Nephron progenitor cell (in vitro differentiated cells): ENCODE results near the gene MRPL19.

Source experiments
- DNase-seq: peaks from one replicate; pipeline ENCODE4 v3.0.0; 2021
- H3K27ac Mint-ChIP-seq: 2 replicates; pipeline ENCODE4 v1.8.0; 2021; ENCODE audit warnings: mild to moderate bottlenecking, moderate library complexity, mixed read lengths
- H3K27me3 Mint-ChIP-seq: 2 replicates; pipeline ENCODE4 v1.8.0; 2021; ENCODE audit warnings: mild to moderate bottlenecking, low read depth, mixed read lengths; ENCODE audit not compliant: poor library complexity
- H3K36me3 Mint-ChIP-seq: 2 replicates; pipeline ENCODE4 v1.8.0; 2021; ENCODE audit warnings: low read depth, mixed read lengths
- H3K4me1 Mint-ChIP-seq: 2 replicates; pipeline ENCODE4 v1.8.0; 2021; ENCODE audit warnings: mixed read lengths
- H3K4me3 Mint-ChIP-seq: 2 replicates; pipeline ENCODE4 v1.8.0; 2021; ENCODE audit warnings: mild to moderate bottlenecking, moderate library complexity, mixed read lengths
- H3K9me3 Mint-ChIP-seq: 2 replicates; pipeline ENCODE4 v1.8.0; 2021; ENCODE audit warnings: mild to moderate bottlenecking, moderate library complexity, mixed read lengths
- TF ChIP-seq, protein P1 (sequence below): fragments of 200-600 bp; sonication (generic); IDR thresholded peaks from 2 replicates; pipeline ENCODE4 v1.5.0; 2021; ENCODE audit warnings: antibody characterized with exemption

The MRPL19 gene

DNA sequence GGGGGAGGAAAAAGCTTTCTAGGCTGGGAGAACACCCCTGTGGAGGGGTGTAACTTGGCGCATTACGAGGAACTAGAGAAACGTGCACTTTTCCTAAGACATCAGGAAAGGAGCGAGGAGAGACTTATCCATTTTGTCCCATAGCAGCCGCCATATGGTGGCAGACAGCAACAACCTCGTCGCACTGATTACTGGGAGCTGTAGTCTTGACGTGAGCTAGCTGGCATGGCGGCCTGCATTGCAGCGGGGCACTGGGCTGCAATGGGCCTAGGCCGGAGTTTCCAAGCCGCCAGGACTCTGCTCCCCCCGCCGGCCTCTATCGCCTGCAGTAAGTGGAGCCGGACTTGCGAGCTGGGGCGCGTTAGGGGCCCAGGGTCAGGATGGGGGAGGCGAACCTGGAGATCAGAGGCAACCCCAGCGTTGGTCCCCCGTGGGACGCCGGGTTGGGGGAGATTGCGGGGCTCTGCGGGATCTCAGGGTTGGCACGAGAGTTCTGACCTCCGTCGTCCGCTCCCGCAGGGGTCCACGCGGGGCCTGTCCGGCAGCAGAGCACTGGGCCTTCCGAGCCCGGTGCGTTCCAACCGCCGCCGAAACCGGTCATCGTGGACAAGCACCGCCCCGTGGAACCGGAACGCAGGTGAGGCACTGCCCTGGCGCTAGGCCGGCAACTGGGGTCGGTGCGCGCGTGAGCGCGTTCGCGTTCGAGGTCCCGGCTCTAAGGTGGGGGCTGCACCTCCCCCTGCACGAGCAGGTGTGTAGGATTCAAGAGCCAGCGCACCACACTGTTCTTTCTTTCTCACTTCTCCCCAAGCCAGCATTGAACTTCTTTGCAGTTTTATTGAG lies at the start of gene MRPL19:
Gene MRPL19 (plus strand): TSS at position 201 of the 843 bp plus-strand sequence. CDS start 25 bp downstream, at position 226.
- TF ChIP-seq, protein P1, sequence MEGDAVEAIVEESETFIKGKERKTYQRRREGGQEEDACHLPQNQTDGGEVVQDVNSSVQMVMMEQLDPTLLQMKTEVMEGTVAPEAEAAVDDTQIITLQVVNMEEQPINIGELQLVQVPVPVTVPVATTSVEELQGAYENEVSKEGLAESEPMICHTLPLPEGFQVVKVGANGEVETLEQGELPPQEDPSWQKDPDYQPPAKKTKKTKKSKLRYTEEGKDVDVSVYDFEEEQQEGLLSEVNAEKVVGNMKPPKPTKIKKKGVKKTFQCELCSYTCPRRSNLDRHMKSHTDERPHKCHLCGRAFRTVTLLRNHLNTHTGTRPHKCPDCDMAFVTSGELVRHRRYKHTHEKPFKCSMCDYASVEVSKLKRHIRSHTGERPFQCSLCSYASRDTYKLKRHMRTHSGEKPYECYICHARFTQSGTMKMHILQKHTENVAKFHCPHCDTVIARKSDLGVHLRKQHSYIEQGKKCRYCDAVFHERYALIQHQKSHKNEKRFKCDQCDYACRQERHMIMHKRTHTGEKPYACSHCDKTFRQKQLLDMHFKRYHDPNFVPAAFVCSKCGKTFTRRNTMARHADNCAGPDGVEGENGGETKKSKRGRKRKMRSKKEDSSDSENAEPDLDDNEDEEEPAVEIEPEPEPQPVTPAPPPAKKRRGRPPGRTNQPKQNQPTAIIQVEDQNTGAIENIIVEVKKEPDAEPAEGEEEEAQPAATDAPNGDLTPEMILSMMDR = no peak
- Mint-ChIP-seq H3K4me1 (peaks cover 10% of the 10 kb centered on the region), H3K27ac (peak within 1 kb of the TSS; percentile 91), H3K4me3 (peak within 1 kb of the TSS; percentile 93), H3K9me3 (peaks cover 4% of the 10 kb centered on the region), H3K36me3 (peaks cover 49% of the 10 kb centered on the region), H3K27me3 (no peaks in the 10 kb centered on the region)
- DNase-seq = peak; percentile 72

DNA sequence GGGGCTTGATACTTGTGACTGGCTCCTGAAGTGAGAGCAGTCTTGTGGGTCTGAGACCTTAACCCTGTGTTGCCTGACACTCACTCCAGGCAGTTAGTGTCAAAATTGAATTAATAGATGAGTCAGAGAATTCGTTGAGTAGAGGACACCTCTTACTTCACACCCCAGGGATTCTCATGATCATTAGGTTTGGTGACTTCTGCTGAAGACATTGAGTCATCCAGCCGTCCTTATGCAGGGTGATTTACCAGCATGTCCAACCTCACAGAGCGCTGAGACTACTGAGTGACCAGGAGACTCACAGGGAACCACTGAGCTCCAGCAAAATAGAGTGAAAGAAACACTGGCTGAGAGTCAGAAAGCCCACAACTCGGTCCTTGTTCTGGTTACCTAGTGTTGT lies 49.8 kb upstream of the MRPL19 start:
- no peak for DNase-seq
- Mint-ChIP-seq H3K36me3 (no peaks in the 10 kb centered on the region), H3K4me3 (no peak overlapping the region), H3K4me1 (peaks cover 17% of the 10 kb centered on the region), H3K27ac (no peak overlapping the region), H3K27me3 (peaks cover 3% of the 10 kb centered on the region), H3K9me3 (no peaks in the 10 kb centered on the region)
- TF ChIP-seq, protein P1 = no peak

DNA sequence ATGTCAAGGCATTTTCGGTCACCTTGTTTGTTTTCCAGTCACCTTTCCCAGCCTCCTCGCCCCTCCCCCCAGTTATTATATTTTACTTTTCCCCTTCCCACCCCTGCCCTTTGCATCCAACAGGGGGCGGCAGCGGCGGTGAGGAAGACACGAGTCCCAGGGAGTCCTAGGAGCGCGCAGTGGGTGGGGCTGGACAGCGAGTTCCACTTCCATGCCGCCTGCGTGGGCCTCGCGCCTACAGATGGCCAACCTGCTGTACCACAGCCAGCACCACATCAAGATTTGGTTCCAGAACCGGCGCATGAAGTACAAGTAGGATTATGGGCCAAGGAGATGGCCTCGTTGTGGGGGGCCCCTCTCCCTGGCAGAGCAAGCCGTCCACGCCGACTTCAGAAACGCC lies 48.6 kb upstream of the MRPL19 start:
- H3K27ac Mint-ChIP-seq = no peak overlapping the region
- peaks cover 8% of the 10 kb centered on the region for H3K4me1 Mint-ChIP-seq
- H3K9me3 Mint-ChIP-seq = no peaks in the 10 kb centered on the region
- peaks cover 3% of the 10 kb centered on the region for H3K27me3 Mint-ChIP-seq
- no peak overlapping the region for H3K4me3 Mint-ChIP-seq
- TF ChIP-seq, protein P1 = no peak
- H3K36me3 Mint-ChIP-seq = no peaks in the 10 kb centered on the region
- no peak for DNase-seq

DNA sequence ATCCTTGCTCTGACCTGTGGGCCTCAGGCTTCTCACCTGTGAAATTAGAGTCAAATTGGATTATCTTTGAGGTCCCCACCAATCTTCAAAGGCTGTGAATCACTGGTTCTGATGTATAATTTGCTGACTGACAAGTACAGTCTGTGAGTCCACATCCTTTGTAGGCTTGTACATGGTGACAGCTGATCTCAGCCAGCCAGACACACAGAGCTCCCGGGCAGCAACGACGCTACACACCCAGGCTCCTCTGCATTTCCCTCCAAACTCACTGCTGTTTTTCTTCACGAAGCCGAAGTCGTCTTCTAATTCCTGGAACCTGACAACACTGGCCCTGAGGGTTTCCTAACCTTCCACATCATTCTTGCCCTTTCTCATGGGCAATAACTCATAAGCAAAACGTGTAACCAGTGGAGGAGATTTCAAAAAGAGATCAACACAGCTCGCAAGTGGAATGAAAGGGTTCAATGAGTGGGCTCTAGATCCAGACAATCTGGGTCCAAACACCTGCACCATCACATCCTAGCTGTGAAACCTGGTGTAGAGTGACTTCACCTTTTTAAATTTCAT lies 47.9 kb upstream of the MRPL19 start:
- peaks cover 8% of the 10 kb centered on the region for H3K4me1 Mint-ChIP-seq
- H3K9me3 Mint-ChIP-seq = no peaks in the 10 kb centered on the region
- TF ChIP-seq, protein P1 = no peak
- no peak overlapping the region for H3K4me3 Mint-ChIP-seq
- no peak for DNase-seq
- no peak overlapping the region for H3K27ac Mint-ChIP-seq
- no peaks in the 10 kb centered on the region for H3K36me3 Mint-ChIP-seq
- peaks cover 3% of the 10 kb centered on the region for H3K27me3 Mint-ChIP-seq

DNA sequence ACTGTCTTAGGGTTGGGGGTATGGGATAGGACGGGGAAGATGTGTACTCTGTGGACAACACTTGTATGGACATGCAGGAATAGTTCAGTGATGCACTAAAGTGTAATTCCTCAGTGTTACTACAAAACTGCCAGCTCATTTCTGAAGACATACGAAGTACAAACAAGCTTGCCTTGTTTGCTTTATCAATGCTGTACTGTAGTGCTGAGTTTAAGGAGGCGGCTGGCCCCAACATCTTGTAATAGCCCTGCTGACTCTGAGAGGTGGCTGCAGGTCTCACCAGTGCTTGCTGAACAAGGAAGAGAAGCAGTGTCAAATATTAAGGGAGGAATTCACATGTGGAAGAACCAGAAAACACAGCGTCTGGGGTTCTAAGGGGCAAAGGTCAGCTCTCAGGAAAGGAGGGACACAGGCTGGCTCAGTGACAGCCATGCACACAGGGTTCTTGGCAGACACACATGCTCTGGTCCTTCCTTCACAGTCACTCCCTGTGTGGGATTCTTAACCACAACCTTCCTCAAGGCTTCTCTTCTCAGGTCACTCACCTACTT lies 46.0 kb upstream of the MRPL19 start:
- H3K9me3 Mint-ChIP-seq = no peaks in the 10 kb centered on the region
- H3K27ac Mint-ChIP-seq = no peak overlapping the region
- H3K36me3 Mint-ChIP-seq = no peaks in the 10 kb centered on the region
- H3K4me1 Mint-ChIP-seq = peaks cover 10% of the 10 kb centered on the region
- DNase-seq = no peak
- H3K27me3 Mint-ChIP-seq = peaks cover 3% of the 10 kb centered on the region
- H3K4me3 Mint-ChIP-seq = no peak overlapping the region
- TF ChIP-seq, protein P1 = no peak
